Testis (tissue), 3 donors: Measurements from ENCODE around the gene ATP6V0D1. TPM values are rescaled to one million over a fixed set of nuclear protein-coding genes. Genes with fewer than 3 reads are reported as not detected.

Experiments used
- DNase-seq: peaks from one replicate; pipeline ENCODE4 v3.0.0-alpha.2; 2019
- H3K27ac ChIP-seq, 2 donors: fragments of 200-600 bp; sonication (generic); one replicate each; pipeline ENCODE4 v1.5.1; 2019
- H3K27me3 ChIP-seq: fragments of 200-600 bp; sonication (generic); one replicate; pipeline ENCODE4 v1.5.1; 2019
- H3K36me3 ChIP-seq: fragments of 200-600 bp; sonication (generic); one replicate; pipeline ENCODE4 v1.5.1; 2017; ENCODE audit warnings: low read depth; ENCODE audit errors: missing control alignments
- H3K4me1 ChIP-seq: fragments of 200-600 bp; sonication (generic); one replicate; pipeline ENCODE4 v1.5.1; 2019
- H3K4me3 ChIP-seq, 2 donors: fragments of 200-600 bp; sonication (generic); one replicate each; pipeline ENCODE4 v1.5.1; 2017 to 2019
- H3K9me3 ChIP-seq: fragments of 200-600 bp; sonication (generic); one replicate; pipeline ENCODE4 v1.5.1; 2017
- POLR2A ChIP-seq: fragments of 450-650 bp; IDR thresholded peaks from one replicate; pipeline ENCODE4 v1.6.1; 2017; ENCODE audit warnings: antibody characterized with exemption, mild to moderate bottlenecking, moderate library complexity
- WGBS, 2 donors: methylation state at CpG; one replicate each; pipeline ENCODE4 v1.1.5; 2018; 5-methylcytosine and 5-hydroxymethylcytosine counted together
- intact Hi-C: fragments of 100-400 bp; cut with DNase I; formaldehyde crosslinking; loops from one replicate; pipeline ENCODE4 v1.15.1; 2023; ENCODE audit warnings: low total_unique reads
- polyA plus RNA-seq: library from polyadenylated mRNA; stranded (reverse); fragments of 350-450 nt; fragmentation: Illumina TruSeq; extraction: RNeasy Lipid Tissue Mini Kit (QIAGEN cat#74804); gene quantifications from one replicate; pipeline ENCODE4 v1.2.3, GENCODE V29; 2014; ENCODE audit warnings: low read depth, low replicate concordance; ENCODE audit not compliant: insufficient read depth
- total RNA-seq, 2 donors: library from RNA; depleted of rRNA; stranded (reverse); fragments of >200 nt; gene quantifications; one replicate each; pipeline ENCODE4 v1.2.3, GENCODE V29; 2016
- TF ChIP-seq, protein P1 (sequence below), 3 experiments: fragments of 450-650 bp in 2 of 3; fragments of 200-600 bp in 1 of 3; sonication (generic) in 1 of 3; IDR thresholded peaks; one replicate each; pipeline ENCODE4 v1.5.1; 2016 to 2019; ENCODE audit warnings: antibody characterized with exemption in 3 of 3, mild to moderate bottlenecking in 2 of 3, moderate library complexity in 1 of 3

Gene ATP6V0D1
- total and polyA plus RNA-seq, 3 donors from 2014 or later, result 95.0 to 165 (median 135) TPM

DNA sequence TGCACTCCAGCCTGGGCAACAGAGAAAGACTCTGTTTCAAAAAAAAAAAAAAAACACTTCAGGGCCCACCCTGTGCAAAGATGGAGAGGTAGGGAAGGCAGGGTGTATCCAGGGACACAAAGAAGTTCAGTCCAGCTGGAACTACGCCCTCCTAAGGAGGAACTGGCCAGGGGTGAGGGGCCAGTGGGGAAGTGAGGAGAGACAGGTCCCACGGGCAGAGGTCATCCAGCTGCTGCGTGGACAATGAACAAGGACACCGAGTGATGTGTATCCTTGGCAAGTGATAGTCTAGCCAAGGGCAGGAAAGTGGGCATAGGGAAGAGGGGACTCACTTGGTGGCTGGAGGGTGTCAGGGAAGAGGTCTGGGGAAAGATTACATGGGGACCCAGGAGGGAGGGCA lies 38.3 kb upstream of the ATP6V0D1 start:
- no peaks in the 10 kb centered on the region for H3K36me3 ChIP-seq
- no peak overlapping the region for H3K27ac ChIP-seq
- TF ChIP-seq POLR2A, result no peak
- TF ChIP-seq, protein P1, sequence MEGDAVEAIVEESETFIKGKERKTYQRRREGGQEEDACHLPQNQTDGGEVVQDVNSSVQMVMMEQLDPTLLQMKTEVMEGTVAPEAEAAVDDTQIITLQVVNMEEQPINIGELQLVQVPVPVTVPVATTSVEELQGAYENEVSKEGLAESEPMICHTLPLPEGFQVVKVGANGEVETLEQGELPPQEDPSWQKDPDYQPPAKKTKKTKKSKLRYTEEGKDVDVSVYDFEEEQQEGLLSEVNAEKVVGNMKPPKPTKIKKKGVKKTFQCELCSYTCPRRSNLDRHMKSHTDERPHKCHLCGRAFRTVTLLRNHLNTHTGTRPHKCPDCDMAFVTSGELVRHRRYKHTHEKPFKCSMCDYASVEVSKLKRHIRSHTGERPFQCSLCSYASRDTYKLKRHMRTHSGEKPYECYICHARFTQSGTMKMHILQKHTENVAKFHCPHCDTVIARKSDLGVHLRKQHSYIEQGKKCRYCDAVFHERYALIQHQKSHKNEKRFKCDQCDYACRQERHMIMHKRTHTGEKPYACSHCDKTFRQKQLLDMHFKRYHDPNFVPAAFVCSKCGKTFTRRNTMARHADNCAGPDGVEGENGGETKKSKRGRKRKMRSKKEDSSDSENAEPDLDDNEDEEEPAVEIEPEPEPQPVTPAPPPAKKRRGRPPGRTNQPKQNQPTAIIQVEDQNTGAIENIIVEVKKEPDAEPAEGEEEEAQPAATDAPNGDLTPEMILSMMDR (IDR thresholded peaks at IDR 0.05), result no peak
- H3K4me1 ChIP-seq, result peaks cover 5% of the 10 kb centered on the region
- H3K9me3 ChIP-seq, result no peaks in the 10 kb centered on the region
- H3K4me3 ChIP-seq, result no peak overlapping the region
- DNase-seq, result no peak
- no peaks in the 10 kb centered on the region for H3K27me3 ChIP-seq
- intact Hi-C loops, result no loop called here
- WGBS, 2 donors, result 62 to 77% methylated on average over 4 of the region's 4 CpGs

DNA sequence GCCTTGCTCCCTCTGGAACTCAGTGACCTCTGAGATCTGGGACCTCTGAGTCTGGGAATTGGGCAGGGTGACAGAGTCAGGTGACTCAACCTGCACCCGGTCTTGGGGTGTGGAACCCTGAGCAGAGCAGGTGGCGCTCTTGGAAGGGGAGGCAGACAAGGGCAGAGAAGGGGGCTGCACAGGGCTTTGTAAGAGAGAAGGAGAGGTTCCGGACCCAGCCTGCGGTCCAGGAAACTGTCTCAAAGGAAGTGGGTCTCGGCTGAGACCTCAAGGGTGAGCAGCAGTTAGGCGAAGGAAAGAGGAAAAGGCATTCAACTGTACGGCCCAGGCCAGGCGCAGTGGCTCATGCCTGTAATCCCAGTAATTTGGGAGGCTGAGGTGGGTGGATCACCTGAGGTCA lies 37.7 kb upstream of the ATP6V0D1 start:
- Histone ChIP-seq H3K36me3 (no peaks in the 10 kb centered on the region), H3K4me3 (no peak overlapping the region), H3K27ac (no peak overlapping the region), H3K9me3 (no peaks in the 10 kb centered on the region), H3K27me3 (no peaks in the 10 kb centered on the region), H3K4me1 (peaks cover 5% of the 10 kb centered on the region)
- 85 to 97% methylated on average over 8 of the region's 8 CpGs for WGBS, 2 donors
- intact Hi-C loops, result no loop called here
- no peak for TF ChIP-seq POLR2A
- TF ChIP-seq, protein P1 (IDR thresholded peaks at IDR 0.05), result no peak
- DNase-seq, result no peak

DNA sequence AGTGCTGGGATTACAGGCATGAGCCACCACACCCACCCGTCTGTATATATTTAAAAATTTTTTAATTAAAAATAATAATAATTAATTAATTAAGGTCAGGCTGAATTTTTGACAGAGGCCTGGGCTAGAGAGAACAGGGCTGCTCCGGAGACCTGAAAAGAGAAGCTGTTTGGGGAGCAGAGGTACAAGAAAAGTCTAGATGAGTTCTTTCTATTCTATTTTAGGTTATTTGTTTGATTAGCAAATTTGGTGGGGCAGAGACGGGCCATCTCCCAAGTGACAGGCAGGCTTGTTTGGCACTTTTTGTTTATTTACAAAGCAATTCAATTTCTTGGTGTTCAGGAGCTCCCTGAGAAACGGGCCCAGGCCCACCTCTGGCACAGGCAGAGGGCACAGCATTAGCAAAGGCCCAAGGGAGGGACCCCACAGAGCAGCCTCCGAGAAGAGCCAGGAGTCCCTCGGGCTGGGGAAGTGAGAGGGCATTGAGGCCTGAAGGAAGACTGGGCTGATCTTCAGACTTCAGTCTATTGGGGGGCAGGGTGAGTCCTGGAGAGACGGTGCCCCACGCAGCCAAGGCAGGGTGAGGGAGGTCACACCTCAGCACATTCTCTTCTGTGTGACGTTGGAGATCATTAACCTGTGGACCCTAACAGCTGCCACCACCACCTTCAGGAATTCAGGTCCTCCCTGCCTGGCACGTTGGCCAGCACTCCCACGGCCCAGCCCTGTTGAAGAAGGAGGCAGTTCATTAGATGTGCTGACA lies 36.9 kb upstream of the ATP6V0D1 start:
- H3K9me3 ChIP-seq, result no peaks in the 10 kb centered on the region
- 77 to 88% methylated on average over 4 to 11 of the region's 11 CpGs for WGBS, 2 donors
- no peak overlapping the region for H3K4me3 ChIP-seq
- intact Hi-C loops, result no loop called here
- no peaks in the 10 kb centered on the region for H3K36me3 ChIP-seq
- no peak overlapping the region for H3K27ac ChIP-seq
- peaks cover 5% of the 10 kb centered on the region for H3K4me1 ChIP-seq
- no peak for DNase-seq
- H3K27me3 ChIP-seq, result no peaks in the 10 kb centered on the region
- TF ChIP-seq, protein P1 (IDR thresholded peaks at IDR 0.05), result no peak
- TF ChIP-seq POLR2A, result no peak

DNA sequence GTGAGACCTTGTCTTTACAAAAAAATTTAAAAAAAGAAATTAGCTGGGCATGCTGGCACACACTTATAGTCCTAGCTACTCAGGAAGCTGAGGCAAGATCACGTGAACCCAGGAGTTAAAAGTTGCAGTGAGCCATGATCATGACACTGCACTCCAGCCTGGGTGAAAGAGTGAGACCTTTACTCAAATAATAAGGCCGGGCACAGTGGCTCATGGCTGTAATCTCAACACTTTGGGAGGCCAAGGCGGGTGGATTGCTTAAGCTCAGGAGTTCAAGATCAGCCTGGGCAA lies 36.1 kb upstream of the ATP6V0D1 start:
- intact Hi-C loops, result no loop called here
- Histone ChIP-seq H3K27me3 (no peaks in the 10 kb centered on the region), H3K4me3 (no peak overlapping the region), H3K4me1 (peaks cover 5% of the 10 kb centered on the region), H3K27ac (no peak overlapping the region), H3K9me3 (no peaks in the 10 kb centered on the region), H3K36me3 (no peaks in the 10 kb centered on the region)
- DNase-seq, result no peak
- no peak for TF ChIP-seq POLR2A
- TF ChIP-seq, protein P1 (IDR thresholded peaks at IDR 0.05), result no peak
- 88 to 93% methylated on average over 3 of the region's 3 CpGs for WGBS, 2 donors
